ENCODE results near the gene MPPED2. TPM values are rescaled to one million over a fixed set of nuclear protein-coding genes. Genes with fewer than 3 reads are reported as not detected.

MPPED2 gene
- total RNA-seq, 4 donors from 2014 or later, result 0.51 to 19.5 (median 9.3) TPM

GRCh38 chr11:30451167-30451566, 135.0 kb downstream of the MPPED2 start:
- Histone ChIP-seq H3K4me1 (no peaks in the 10 kb centered on the region), H3K36me3 (no peaks in the 10 kb centered on the region), H3K4me3 (no peak overlapping the region), H3K9me3 (no peaks in the 10 kb centered on the region), H3K27ac (no peak overlapping the region), H3K27me3 (no peaks in the 10 kb centered on the region)
- intact Hi-C loops (cut with DNase I; ENCODE audit: low total_unique reads), result no loop called here
- TF ChIP-seq CTCF (IDR thresholded peaks at IDR 0.05) (no peak), POLR2A (IDR thresholded peaks at IDR 0.05) (no peak)
- DNase-seq, result no peak

- intact Hi-C loops (cut with DNase I; ENCODE audit: low total_unique reads), result no loop called here
- TF ChIP-seq POLR2A (IDR thresholded peaks at IDR 0.05), result no peak
- no peak for TF ChIP-seq CTCF (IDR thresholded peaks at IDR 0.05)
- H3K4me3 ChIP-seq, result no peak overlapping the region
- H3K4me1 ChIP-seq, result no peaks in the 10 kb centered on the region
- H3K9me3 ChIP-seq, result no peaks in the 10 kb centered on the region
- no peak for DNase-seq
- no peak overlapping the region for H3K27ac ChIP-seq
- H3K36me3 ChIP-seq, result no peaks in the 10 kb centered on the region
- H3K27me3 ChIP-seq, result no peaks in the 10 kb centered on the region
Measured at GRCh38 chr11:30447058-30447640, 139.0 kb downstream of the MPPED2 start.

GRCh38 chr11:30446520-30446919, 139.6 kb downstream of the MPPED2 start:
- no peak overlapping the region for H3K27ac ChIP-seq
- H3K36me3 ChIP-seq, result no peaks in the 10 kb centered on the region
- H3K27me3 ChIP-seq, result no peaks in the 10 kb centered on the region
- H3K9me3 ChIP-seq, result no peaks in the 10 kb centered on the region
- DNase-seq, result no peak
- intact Hi-C loops (cut with DNase I; ENCODE audit: low total_unique reads), result no loop called here
- no peak overlapping the region for H3K4me3 ChIP-seq
- H3K4me1 ChIP-seq, result no peaks in the 10 kb centered on the region
- TF ChIP-seq CTCF (IDR thresholded peaks at IDR 0.05), result no peak
- no peak for TF ChIP-seq POLR2A (IDR thresholded peaks at IDR 0.05)

GRCh38 chr11:30445056-30445455, 141.1 kb downstream of the MPPED2 start:
- no peaks in the 10 kb centered on the region for H3K36me3 ChIP-seq
- intact Hi-C loops (cut with DNase I; ENCODE audit: low total_unique reads), result no loop called here
- no peaks in the 10 kb centered on the region for H3K9me3 ChIP-seq
- H3K27me3 ChIP-seq, result no peaks in the 10 kb centered on the region
- no peak for DNase-seq
- no peak overlapping the region for H3K4me3 ChIP-seq
- no peak overlapping the region for H3K27ac ChIP-seq
- no peaks in the 10 kb centered on the region for H3K4me1 ChIP-seq
- TF ChIP-seq CTCF (IDR thresholded peaks at IDR 0.05), result no peak
- no peak for TF ChIP-seq POLR2A (IDR thresholded peaks at IDR 0.05)

GRCh38 chr11:30440510-30440909, 145.6 kb downstream of the MPPED2 start:
- no peaks in the 10 kb centered on the region for H3K36me3 ChIP-seq

More at GRCh38 chr11:30440510-30440909, 145.6 kb downstream of the MPPED2 start:
- Histone ChIP-seq H3K9me3 (no peaks in the 10 kb centered on the region), H3K27ac (no peak overlapping the region), H3K27me3 (no peaks in the 10 kb centered on the region), H3K4me1 (no peaks in the 10 kb centered on the region), H3K4me3 (no peak overlapping the region)
- intact Hi-C loops (cut with DNase I; ENCODE audit: low total_unique reads), result no loop called here
- TF ChIP-seq POLR2A (IDR thresholded peaks at IDR 0.05) (no peak), CTCF (IDR thresholded peaks at IDR 0.05) (no peak)
- DNase-seq, result no peak
